RWPE1 (cell line): ENCODE data around the gene FGF14.

ENCODE experiments used
- CTCF ChIA-PET: fragments of 350-600 bp; sonication (Branson Sonifier 250); formaldehyde crosslinking; extraction: SDS; loops from one replicate; lab custom pipeline; 2021; lab: Yijun Ruan, JAX
- POLR2A ChIA-PET: fragments of 400-600 bp; formaldehyde crosslinking; extraction: SDS; loops from one replicate; lab custom pipeline; 2020; ENCODE audit warnings: antibody characterized with exemption; ENCODE audit not compliant: low non-redundant PET; lab: Yijun Ruan, JAX
- DNase-seq: peaks from one replicate; pipeline ENCODE4 v3.0.0; 2012; ENCODE audit warnings: low spot score
- H3K27ac ChIP-seq: fragments of 450-650 bp; 2 replicates; pipeline ENCODE4 v1.5.1; 2017
- TF ChIP-seq, protein P1 (sequence below): fragments of 450-650 bp; conservative IDR thresholded peaks from 2 replicates; pipeline ENCODE4 v1.5.1; 2017; ENCODE audit warnings: low read depth, mild to moderate bottlenecking

The FGF14 gene

DNA sequence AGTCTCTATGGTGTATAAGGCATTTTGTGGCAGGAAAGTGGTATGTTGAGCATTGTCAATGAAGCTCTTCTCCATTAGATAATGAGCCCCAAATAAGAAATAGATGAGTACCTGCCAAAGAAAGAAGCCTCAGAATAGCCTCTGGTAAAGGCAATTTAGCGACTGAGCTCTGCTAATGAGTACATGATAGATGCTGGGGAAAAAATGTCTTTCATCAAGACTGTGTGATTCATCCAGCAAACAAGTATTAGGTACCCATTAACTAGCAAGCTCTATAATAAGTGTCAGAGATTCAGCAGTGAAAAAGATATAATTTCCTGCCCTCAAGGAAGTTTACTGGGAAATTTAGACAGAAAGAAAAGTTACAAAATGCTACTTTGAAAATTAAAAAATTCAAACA, 654.8 kb downstream of the FGF14 start:
- no peak overlapping the region for H3K27ac ChIP-seq
- TF ChIP-seq, protein P1, sequence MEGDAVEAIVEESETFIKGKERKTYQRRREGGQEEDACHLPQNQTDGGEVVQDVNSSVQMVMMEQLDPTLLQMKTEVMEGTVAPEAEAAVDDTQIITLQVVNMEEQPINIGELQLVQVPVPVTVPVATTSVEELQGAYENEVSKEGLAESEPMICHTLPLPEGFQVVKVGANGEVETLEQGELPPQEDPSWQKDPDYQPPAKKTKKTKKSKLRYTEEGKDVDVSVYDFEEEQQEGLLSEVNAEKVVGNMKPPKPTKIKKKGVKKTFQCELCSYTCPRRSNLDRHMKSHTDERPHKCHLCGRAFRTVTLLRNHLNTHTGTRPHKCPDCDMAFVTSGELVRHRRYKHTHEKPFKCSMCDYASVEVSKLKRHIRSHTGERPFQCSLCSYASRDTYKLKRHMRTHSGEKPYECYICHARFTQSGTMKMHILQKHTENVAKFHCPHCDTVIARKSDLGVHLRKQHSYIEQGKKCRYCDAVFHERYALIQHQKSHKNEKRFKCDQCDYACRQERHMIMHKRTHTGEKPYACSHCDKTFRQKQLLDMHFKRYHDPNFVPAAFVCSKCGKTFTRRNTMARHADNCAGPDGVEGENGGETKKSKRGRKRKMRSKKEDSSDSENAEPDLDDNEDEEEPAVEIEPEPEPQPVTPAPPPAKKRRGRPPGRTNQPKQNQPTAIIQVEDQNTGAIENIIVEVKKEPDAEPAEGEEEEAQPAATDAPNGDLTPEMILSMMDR: no peak
- POLR2A ChIA-PET: no interaction called here
- CTCF ChIA-PET: no interaction called here
- no peak for DNase-seq

DNA sequence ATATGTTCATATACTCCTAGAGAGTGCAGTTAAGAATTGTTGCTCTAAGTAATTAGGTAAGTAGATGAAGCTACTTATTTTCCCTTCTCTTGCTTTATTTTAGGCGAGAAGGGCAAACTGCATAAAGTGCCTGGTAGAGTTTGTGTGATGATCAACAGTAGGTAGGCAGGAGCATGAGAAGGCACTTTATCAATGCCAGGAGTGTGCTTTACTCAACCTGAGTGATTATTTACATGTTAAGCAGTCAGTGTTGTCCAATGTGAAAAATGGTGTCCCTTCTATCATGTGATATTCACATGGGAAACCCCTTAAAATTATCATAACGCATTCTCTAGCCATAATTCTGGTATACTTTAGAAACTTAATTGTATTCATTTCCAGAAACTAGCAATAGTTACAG, 655.3 kb downstream of the FGF14 start:
- no peak for DNase-seq
- TF ChIP-seq, protein P1: no peak
- CTCF ChIA-PET: no interaction called here
- POLR2A ChIA-PET: no interaction called here
- no peak overlapping the region for H3K27ac ChIP-seq

DNA sequence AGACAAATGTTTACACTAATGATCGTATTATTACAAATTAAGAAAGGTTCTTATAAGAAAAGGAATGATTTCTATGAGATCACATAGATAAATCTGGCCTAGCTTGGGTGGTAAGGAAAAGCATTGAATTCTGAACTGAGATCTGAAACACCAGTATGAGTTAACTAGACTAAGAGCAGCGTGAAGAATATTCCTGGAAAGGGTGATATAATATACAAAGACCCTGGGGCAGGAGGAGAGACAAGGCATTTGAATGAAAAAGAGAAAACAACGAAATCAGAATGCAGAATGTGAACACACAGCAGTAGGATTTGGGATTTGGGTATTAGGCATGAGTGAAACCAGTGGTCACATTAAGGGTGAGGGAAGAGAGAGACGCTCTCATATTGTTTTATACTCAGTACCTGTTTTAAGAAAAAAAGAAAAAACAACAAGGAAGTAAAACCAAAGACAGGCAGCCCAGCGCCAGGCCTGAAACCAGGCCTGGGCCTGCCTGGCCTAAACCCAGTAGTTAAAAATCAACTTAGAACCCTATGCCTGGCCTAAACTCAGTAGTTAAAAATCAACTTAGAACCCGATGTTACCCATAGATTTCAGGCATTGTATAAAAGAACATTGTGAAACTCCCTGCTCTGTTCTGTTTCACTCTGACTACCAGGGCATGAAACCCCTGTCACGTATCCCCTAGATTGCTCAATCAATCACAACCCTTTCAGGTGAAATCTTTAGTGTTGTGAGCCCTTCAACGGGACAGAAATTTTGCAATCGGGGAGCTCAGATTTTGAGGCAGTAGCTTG, 662.3 kb downstream of the FGF14 start:
- ChIA-PET POLR2A (no interaction called here), CTCF (no interaction called here)

DNA sequence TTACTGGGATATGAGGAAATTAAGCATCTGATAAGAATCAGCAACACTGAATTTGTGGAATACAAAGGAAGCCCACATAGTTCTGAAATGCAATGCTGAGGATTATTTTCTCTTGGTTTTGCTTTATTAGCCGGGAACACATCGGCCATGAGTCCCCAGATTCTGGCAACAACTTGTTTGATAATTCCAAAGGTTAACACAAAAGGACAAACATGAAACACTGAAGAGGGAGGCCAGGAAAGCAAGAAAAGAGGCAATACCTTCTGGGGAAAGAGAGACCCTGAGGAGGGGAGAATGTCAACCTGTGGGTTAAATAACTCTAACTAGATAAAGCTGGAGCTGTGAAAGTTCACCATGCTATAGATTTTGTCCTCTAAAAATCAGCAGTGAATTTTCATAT, 663.5 kb downstream of the FGF14 start:
- DNase-seq: no peak
- CTCF ChIA-PET: no interaction called here
- POLR2A ChIA-PET: no interaction called here
- TF ChIP-seq, protein P1: no peak
- no peak overlapping the region for H3K27ac ChIP-seq

More for the DNA sequence above, 662.3 kb downstream of the FGF14 start:
- TF ChIP-seq, protein P1: no peak
- H3K27ac ChIP-seq: no peak overlapping the region
- no peak for DNase-seq

DNA sequence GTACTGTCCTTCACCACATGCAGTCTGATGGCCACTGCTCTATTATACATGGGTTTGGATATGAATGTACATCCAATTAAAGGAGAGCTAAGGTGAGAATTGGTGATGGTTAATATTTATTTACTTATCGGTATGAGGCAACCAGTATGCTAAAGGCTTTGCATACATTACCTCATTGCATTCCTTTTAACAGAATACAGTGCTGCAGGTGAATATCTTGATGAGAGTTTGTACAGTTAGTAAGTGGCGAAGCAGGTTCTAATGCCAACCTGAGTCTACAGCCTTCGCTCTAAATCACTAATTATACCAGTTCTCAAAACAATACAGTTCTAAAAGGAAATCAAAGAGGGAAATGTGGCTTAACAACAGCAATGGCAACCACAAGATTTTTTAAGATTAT, 665.3 kb downstream of the FGF14 start:
- TF ChIP-seq, protein P1: no peak
- ChIA-PET CTCF (no interaction called here), POLR2A (no interaction called here)
- no peak overlapping the region for H3K27ac ChIP-seq
- no peak for DNase-seq

DNA sequence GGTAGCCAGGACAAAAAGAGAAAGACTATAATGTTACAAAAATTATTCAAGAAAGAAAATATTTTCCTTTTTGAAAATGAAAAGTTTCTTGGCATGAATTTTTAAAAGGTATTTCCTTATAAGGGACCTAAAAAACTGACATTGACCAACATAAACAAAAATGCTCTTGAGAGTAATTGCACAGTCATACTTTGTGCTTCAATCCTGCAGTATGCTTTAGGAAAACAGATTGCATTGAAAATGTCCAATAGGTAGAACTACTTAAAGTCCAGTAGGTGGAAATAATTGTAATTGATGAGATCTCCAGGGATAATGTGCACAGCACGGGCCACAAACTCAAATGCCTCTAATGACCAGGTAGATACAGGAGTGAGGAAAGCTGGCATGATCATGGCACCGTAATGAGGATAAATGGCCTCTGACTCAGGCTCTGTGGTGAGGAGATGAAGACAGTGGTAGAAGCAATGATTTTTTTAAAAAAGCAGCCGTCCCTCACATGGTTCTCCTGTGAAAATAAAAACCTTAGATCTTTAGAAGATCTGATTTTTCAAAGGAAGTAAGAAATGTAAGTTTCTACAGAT, 671.3 kb downstream of the FGF14 start:
- ChIA-PET CTCF (no interaction called here), POLR2A (no interaction called here)
- TF ChIP-seq, protein P1: no peak
- DNase-seq: no peak
- H3K27ac ChIP-seq: no peak overlapping the region
